IMR-90 (cell line): ENCODE data around the gene TAB2. TPM values are rescaled to one million over a fixed set of nuclear protein-coding genes. Genes with fewer than 3 reads are reported as not detected.

ENCODE experiments used
- ATAC-seq: fragments of 200-7000 bp; cut with Tn5 transposase; 2 replicates; pipeline ENCODE4 v1.9.1; 2020; ENCODE audit warnings: low read depth, mild to moderate bottlenecking, moderate library complexity
- BruUV-seq: library from RNA; stranded (reverse); fragments of 400-500 nt; replicated peaks from 2 replicates; lab custom pipeline; 2021; lab: Mats Ljungman, UMichigan
- CTCF ChIA-PET: fragments of 300-600 bp; formaldehyde crosslinking; extraction: SDS; loops from one replicate; lab custom pipeline; 2021; ENCODE audit warnings: antibody characterized with exemption; lab: Yijun Ruan, JAX
- POLR2A ChIA-PET: fragments of 300-600 bp; sonication (Branson Sonifier 250); formaldehyde crosslinking; loops from one replicate; lab custom pipeline; 2022; ENCODE audit warnings: antibody characterized with exemption; ENCODE audit not compliant: unreplicated experiment; lab: Charles Lee
- DNase-seq: peaks from one replicate; pipeline ENCODE4 v3.0.0; 2013
- H2AFZ ChIP-seq: replicated peaks from 2 replicates; pipeline ENCODE3; 2013; ENCODE audit warnings: low read length, mild to moderate bottlenecking; ENCODE audit not compliant: poor library complexity
- H2AK5ac ChIP-seq: 2 replicates; pipeline ENCODE4 v1.6.1; 2013; ENCODE audit warnings: low read depth, low read length, inconsistent platforms
- H2AK9ac ChIP-seq: replicated peaks from 2 replicates; pipeline ENCODE3; 2013; ENCODE audit warnings: mild to moderate bottlenecking, low read depth, low read length, moderate library complexity; ENCODE audit not compliant: poor library complexity
- H2BK120ac ChIP-seq: 2 replicates; pipeline ENCODE4 v1.6.1; 2013; ENCODE audit warnings: low read depth, low read length, inconsistent platforms
- H2BK15ac ChIP-seq: 3 replicates; pipeline ENCODE4 v1.6.1; 2013; ENCODE audit warnings: low read depth, low read length, inconsistent platforms
- H2BK20ac ChIP-seq: 2 replicates; pipeline ENCODE4 v1.6.1; 2013; ENCODE audit warnings: low read depth, mild to moderate bottlenecking, inconsistent platforms, low read length, moderate library complexity
- H2BK5ac ChIP-seq: 2 replicates; pipeline ENCODE4 v1.6.1; 2013; ENCODE audit warnings: mild to moderate bottlenecking, low read depth, low read length, inconsistent platforms; ENCODE audit not compliant: poor library complexity, severe bottlenecking
- H3K14ac ChIP-seq: replicated peaks from 2 replicates; pipeline ENCODE4 v1.6.1; 2013; ENCODE audit warnings: low read depth, low read length, inconsistent platforms
- H3K18ac ChIP-seq: 2 replicates; pipeline ENCODE4 v1.6.1; 2013; ENCODE audit warnings: low read depth, low read length, control low read depth
- H3K23ac ChIP-seq: 2 replicates; pipeline ENCODE4 v1.6.1; 2013; ENCODE audit warnings: low read depth, low read length, inconsistent platforms
- H3K27ac ChIP-seq: 2 replicates; pipeline ENCODE4 v1.5.1; 2013; ENCODE audit warnings: mild to moderate bottlenecking, control low read depth, low read length; ENCODE audit not compliant: insufficient read depth
- H3K27me3 ChIP-seq: 2 replicates; pipeline ENCODE4 v1.6.1; 2013; ENCODE audit warnings: low read length; ENCODE audit not compliant: control insufficient read depth, insufficient read depth
- H3K36me3 ChIP-seq: 2 replicates; pipeline ENCODE4 v1.6.1; 2013; ENCODE audit warnings: low read length, mixed read lengths; ENCODE audit not compliant: control insufficient read depth, insufficient read depth
- H3K4ac ChIP-seq: 2 replicates; pipeline ENCODE4 v1.6.1; 2013; ENCODE audit warnings: low read depth, low read length, inconsistent platforms
- H3K4me1 ChIP-seq: 2 replicates; pipeline ENCODE4 v1.6.1; 2013; ENCODE audit warnings: low read length, mixed read lengths; ENCODE audit not compliant: control insufficient read depth, insufficient read depth
- H3K4me2 ChIP-seq: 2 replicates; pipeline ENCODE4 v1.6.1; 2013; ENCODE audit warnings: low read depth, mild to moderate bottlenecking, control low read depth, low read length, moderate library complexity
- H3K4me3 ChIP-seq: 2 replicates; pipeline ENCODE4 v1.5.1; 2013; ENCODE audit warnings: low read depth, mild to moderate bottlenecking, control low read depth, low read length, moderate library complexity; ENCODE audit not compliant: insufficient read depth
- H3K56ac ChIP-seq: 2 replicates; pipeline ENCODE4 v1.6.1; 2013; ENCODE audit warnings: low read length, inconsistent platforms; ENCODE audit not compliant: insufficient read depth; ENCODE audit errors: extremely low read depth
- H3K79me1 ChIP-seq, 2 experiments: 2 replicates each; pipeline ENCODE4 v1.6.1; 2013; ENCODE audit warnings: low read length in 2 of 2, inconsistent platforms in 1 of 2, low read depth in 1 of 2
- H3K9ac ChIP-seq: 2 replicates; pipeline ENCODE4 v1.6.1; 2013; ENCODE audit warnings: low read depth, low read length, control low read depth
- H3K9me1 ChIP-seq: 2 replicates; pipeline ENCODE4 v1.6.1; 2013; ENCODE audit warnings: low read length, inconsistent platforms; ENCODE audit not compliant: insufficient read depth
- H3K9me3 ChIP-seq: 2 replicates; pipeline ENCODE4 v1.6.1; 2013; ENCODE audit warnings: low read length; ENCODE audit not compliant: control insufficient read depth, insufficient read depth
- H4K20me1 ChIP-seq: 2 replicates; pipeline ENCODE4 v1.6.1; 2013; ENCODE audit warnings: low read length, inconsistent platforms; ENCODE audit not compliant: insufficient read depth
- H4K5ac ChIP-seq: 2 replicates; pipeline ENCODE4 v1.6.1; 2013; ENCODE audit warnings: mild to moderate bottlenecking, low read depth, low read length, control low read depth
- H4K8ac ChIP-seq, 2 experiments: 2 replicates each; pipeline ENCODE4 v1.6.1; 2013; ENCODE audit warnings: low read depth in 2 of 2, low read length in 2 of 2, control low read depth in 1 of 2, inconsistent platforms in 1 of 2
- H4K91ac ChIP-seq: 2 replicates; pipeline ENCODE4 v1.6.1; 2013; ENCODE audit warnings: low read depth, low read length, inconsistent platforms; ENCODE audit not compliant: insufficient read depth
- ELK1 ChIP-seq: fragments of 150-350 bp; IDR thresholded peaks from 2 replicates; pipeline ENCODE4 v1.6.1; 2016; ENCODE audit warnings: low read depth, mild to moderate bottlenecking, low read length, moderate library complexity, borderline replicate concordance
- FOS ChIP-seq: fragments of 150-350 bp; IDR thresholded peaks from 2 replicates; pipeline ENCODE4 v1.6.1; 2016; ENCODE audit warnings: low read depth, low read length
- WGBS, 2 experiments: methylation state at CpG; one replicate each; pipeline versions ENCODE4 v1.1.5 to v1.1.7; 2013; ENCODE audit warnings: missing lambda C conversion rate in 2 of 2; ENCODE audit not compliant: insufficient read length in 1 of 2; ENCODE audit errors: extremely low coverage in 2 of 2; 5-methylcytosine and 5-hydroxymethylcytosine counted together
- dilution Hi-C: fragments of 300-500 bp; cut with HindIII; formaldehyde crosslinking; loops from one replicate; pipeline ENCODE4 v1.14.3; 2018; ENCODE audit warnings: low sequenced_read_pairs; ENCODE audit not compliant: unreplicated experiment
- in situ Hi-C: fragments of 300-500 bp; cut with MboI; formaldehyde crosslinking; loops from 3 replicates; pipeline ENCODE4 v1.14.3; 2019; ENCODE audit warnings: low sequenced_read_pairs, inconsistent platforms, mixed read lengths
- intact Hi-C: fragments of 100-400 bp; cut with micrococcal nuclease; formaldehyde crosslinking; loops from 2 replicates; pipeline ENCODE4 v1.10.0; 2022
- polyA plus RNA-seq, 3 experiments: library from polyadenylated mRNA; depleted of rRNA; stranded (reverse); fragments of >200 nt; gene quantifications; 2 replicates each; pipeline ENCODE4 v1.2.3, GENCODE V29; 2012; ENCODE audit warnings: low replicate concordance in 1 of 3
- total RNA-seq: library from RNA; depleted of rRNA; stranded (reverse); fragments of >200 nt; gene quantifications from 2 replicates; pipeline ENCODE4 v1.2.3, GENCODE V29; 2012

TAB2 gene
- total and polyA plus RNA-seq, 2 of the 4 experiments (the other 2 are of a cell fraction) = 20.8 to 25.3 TPM

- intact Hi-C loops (loop anchor here (5.0 kb wide), 1 partner anchor 54 kb away; no protein-coding TSS in a partner anchor), in situ Hi-C loops (no loop called here), dilution Hi-C loops (no loop called here)
- no peak overlapping the region for H3K4me3 ChIP-seq
- CTCF ChIA-PET = no interaction called here
- H3K9me3 ChIP-seq = no peaks in the 10 kb centered on the region
- DNase-seq (no peak), ATAC-seq (no peak)
- no peak overlapping the region for H4K5ac ChIP-seq
- H3K4me1 ChIP-seq = no peaks in the 10 kb centered on the region
- no peak overlapping the region for H3K14ac ChIP-seq
- POLR2A ChIA-PET = no interaction called here
- H3K27me3 ChIP-seq = no peaks in the 10 kb centered on the region
- no peak overlapping the region for H2BK5ac ChIP-seq
- H3K23ac ChIP-seq = no peak overlapping the region
- H4K91ac ChIP-seq = no peak overlapping the region
- no peak for TF ChIP-seq ELK1
- no peak for TF ChIP-seq FOS
- H3K79me1 ChIP-seq = peaks cover 10 to 50% of the 10 kb centered on the region in 2 experiments
- no peak overlapping the region for H3K4ac ChIP-seq
- H3K18ac ChIP-seq = no peak overlapping the region
- peaks cover 60% of the 10 kb centered on the region for H4K20me1 ChIP-seq
- no peak overlapping the region for H3K27ac ChIP-seq
- H2BK20ac ChIP-seq = no peak overlapping the region
- H2AFZ ChIP-seq = no peak overlapping the region
- no peak overlapping the region for H2AK9ac ChIP-seq
- WGBS, 2 experiments = no CpG with 5 or more reads among the region's 1 CpG
- H3K56ac ChIP-seq = no peak overlapping the region
- H4K8ac ChIP-seq = no peak overlapping the region
- BruUV-seq = no TSS peak
- H2AK5ac ChIP-seq = no peak overlapping the region
- H3K9me1 ChIP-seq = peaks cover 5% of the 10 kb centered on the region; the same call in 1 of the 2 replicates
- no peak overlapping the region for H3K9ac ChIP-seq
- H2BK15ac ChIP-seq = no peak overlapping the region
- H3K36me3 ChIP-seq = no peaks in the 10 kb centered on the region
- H2BK120ac ChIP-seq = no peak overlapping the region
- H3K4me2 ChIP-seq = no peak overlapping the region
Observed at GRCh38 chr6:149343501-149343900, 26.0 kb downstream of the TAB2 start.
